Measurements from ENCODE around the gene DHRSX. TPM values are rescaled to one million over a fixed set of nuclear protein-coding genes. Genes with fewer than 3 reads are reported as not detected.

Gene DHRSX
- polyA plus RNA-seq, 2 of the 4 experiments (the other 2 are of a cell fraction), result 32.1 to 56.3 TPM

DNA sequence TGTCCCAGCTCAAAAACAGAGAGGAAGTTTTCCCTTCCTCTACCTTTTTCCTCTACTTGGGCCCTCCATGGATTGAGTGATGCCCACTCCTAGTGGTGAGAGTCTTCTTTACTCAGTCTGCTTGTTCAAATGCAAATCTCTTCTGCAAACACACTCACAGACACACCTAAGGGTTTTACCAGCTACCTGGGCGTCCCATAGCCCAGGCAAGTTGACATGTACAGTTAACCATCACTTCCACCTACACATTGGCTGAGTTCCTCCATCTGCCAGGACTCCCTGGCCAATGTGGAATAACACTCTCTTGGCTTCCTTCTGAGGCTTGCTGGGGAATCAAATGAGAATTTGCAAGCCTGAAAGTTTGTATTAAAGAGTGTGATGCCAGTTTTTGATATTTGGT, 45.7 kb upstream of the DHRSX start:
- TF ChIP-seq, protein P1, sequence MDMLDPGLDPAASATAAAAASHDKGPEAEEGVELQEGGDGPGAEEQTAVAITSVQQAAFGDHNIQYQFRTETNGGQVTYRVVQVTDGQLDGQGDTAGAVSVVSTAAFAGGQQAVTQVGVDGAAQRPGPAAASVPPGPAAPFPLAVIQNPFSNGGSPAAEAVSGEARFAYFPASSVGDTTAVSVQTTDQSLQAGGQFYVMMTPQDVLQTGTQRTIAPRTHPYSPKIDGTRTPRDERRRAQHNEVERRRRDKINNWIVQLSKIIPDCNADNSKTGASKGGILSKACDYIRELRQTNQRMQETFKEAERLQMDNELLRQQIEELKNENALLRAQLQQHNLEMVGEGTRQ (IDR thresholded peaks at IDR 0.05), result no peak
- TF ChIP-seq, protein P2, sequence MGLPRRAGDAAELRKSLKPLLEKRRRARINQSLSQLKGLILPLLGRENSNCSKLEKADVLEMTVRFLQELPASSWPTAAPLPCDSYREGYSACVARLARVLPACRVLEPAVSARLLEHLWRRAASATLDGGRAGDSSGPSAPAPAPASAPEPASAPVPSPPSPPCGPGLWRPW (IDR thresholded peaks at IDR 0.05), result no peak
- Histone ChIP-seq H3K9me3 (peaks cover 22% of the 10 kb centered on the region; the same call in 2 of the 3 replicates), H3K4me3 (no peak overlapping the region), H3K27ac (no peak overlapping the region), H3K4me2 (no peak overlapping the region), H3K4me1 (no peaks in the 10 kb centered on the region; the same call in 2 of the 3 replicates)
- DNase-seq (ENCODE audit: low read depth in 1 of 2, low spot score in 1 of 2) (no peak), ATAC-seq (no peak), FAIRE-seq (no peak)
- 19% methylated on average over 1 of the region's 1 CpG for WGBS (ENCODE audit: missing lambda C conversion rate)
- ChIA-PET CTCF (no interaction called here), POLR2A (no interaction called here)

DNA sequence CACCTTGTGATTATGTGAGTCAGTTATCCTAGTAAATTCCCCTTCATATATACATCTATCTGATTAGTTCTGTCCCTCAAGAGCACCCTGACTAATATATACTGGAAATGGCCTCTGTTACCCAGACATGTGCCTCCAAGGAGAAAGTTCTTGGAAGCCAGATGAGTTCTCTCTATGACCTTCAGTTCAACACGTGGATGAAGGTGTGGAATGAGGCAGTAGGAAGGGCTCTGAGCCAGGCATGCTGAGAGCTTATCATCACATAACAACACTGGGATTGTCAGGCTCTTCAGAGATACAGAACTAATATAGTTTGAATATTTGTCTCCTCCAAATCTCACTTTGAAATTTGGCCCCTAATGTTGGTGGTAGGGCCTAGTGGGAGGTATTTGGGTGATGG, 44.4 kb upstream of the DHRSX start:
- H3K4me2 ChIP-seq, result no peak overlapping the region
- H3K4me1 ChIP-seq, result no peaks in the 10 kb centered on the region
- H3K27ac ChIP-seq, result no peak overlapping the region
- no peak for FAIRE-seq
- ChIA-PET CTCF (no interaction called here), POLR2A (no interaction called here)
- no peak for ATAC-seq
- H3K9me3 ChIP-seq, result peaks cover 22% of the 10 kb centered on the region; the same call in 2 of the 3 replicates
- no peak overlapping the region for H3K4me3 ChIP-seq
- DNase-seq (ENCODE audit: low read depth in 1 of 2, low spot score in 1 of 2), result no peak
- TF ChIP-seq FOSB (CRISPR knock-in tag; IDR thresholded peaks at IDR 0.05) (no peak), SREBF2 (IDR thresholded peaks at IDR 0.05) (no peak), FOXS1 (CRISPR knock-in tag; IDR thresholded peaks at IDR 0.05) (no peak), BHLHE40 (IDR thresholded peaks at IDR 0.05; ENCODE audit: low read depth, low read length) (no peak)
- TF ChIP-seq, protein P1 (IDR thresholded peaks at IDR 0.05), result no peak
- TF ChIP-seq, protein P3, sequence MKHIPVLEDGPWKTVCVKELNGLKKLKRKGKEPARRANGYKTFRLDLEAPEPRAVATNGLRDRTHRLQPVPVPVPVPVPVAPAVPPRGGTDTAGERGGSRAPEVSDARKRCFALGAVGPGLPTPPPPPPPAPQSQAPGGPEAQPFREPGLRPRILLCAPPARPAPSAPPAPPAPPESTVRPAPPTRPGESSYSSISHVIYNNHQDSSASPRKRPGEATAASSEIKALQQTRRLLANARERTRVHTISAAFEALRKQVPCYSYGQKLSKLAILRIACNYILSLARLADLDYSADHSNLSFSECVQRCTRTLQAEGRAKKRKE (CRISPR knock-in tag; IDR thresholded peaks at IDR 0.05; ENCODE audit: low read depth), result no peak
- TF ChIP-seq, protein P4, sequence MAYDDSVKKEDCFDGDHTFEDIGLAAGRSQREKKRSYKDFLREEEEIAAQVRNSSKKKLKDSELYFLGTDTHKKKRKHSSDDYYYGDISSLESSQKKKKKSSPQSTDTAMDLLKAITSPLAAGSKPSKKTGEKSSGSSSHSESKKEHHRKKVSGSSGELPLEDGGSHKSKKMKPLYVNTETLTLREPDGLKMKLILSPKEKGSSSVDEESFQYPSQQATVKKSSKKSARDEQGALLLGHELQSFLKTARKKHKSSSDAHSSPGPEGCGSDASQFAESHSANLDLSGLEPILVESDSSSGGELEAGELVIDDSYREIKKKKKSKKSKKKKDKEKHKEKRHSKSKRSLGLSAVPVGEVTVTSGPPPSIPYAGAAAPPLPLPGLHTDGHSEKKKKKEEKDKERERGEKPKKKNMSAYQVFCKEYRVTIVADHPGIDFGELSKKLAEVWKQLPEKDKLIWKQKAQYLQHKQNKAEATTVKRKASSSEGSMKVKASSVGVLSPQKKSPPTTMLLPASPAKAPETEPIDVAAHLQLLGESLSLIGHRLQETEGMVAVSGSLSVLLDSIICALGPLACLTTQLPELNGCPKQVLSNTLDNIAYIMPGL (CRISPR knock-in tag; IDR thresholded peaks at IDR 0.05; ENCODE audit: borderline replicate concordance), result no peak
- 0% methylated on average over 1 of the region's 1 CpG for WGBS (ENCODE audit: missing lambda C conversion rate)

DNA sequence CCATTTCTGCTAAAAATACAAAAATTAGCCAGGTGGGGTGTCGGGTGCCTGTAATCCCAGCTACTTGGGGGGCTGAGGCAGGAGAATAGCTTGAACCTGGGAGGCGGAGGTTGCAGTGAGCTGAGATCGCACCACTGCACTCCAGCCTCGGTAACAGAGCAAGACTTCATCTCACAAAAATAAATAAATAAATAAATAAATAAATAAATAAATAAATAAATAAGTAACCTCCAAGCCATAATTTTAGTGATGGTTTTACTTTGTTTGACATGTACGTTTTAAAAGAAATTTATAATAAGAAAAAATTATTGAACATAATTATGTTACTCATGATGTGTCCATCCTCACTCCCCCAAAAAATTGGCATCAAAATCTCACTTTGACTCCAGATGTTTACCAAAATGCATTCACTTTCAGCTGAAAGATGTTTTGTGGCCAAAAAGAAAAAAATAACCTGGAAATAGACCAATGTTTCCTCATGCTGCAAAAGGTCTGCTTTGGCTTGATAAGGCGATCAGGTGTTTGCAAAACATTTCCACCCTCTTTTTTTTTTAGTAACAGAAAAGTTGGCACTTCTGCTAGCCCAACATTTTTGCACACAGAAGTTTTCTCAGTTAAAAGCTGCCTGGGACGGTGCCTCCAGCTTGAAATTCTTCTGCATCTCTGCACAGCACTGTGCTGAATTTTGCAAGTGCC, 42.2 kb upstream of the DHRSX start:
- Histone ChIP-seq H3K27ac (no peak overlapping the region), H3K4me2 (no peak overlapping the region), H3K4me3 (no peak overlapping the region), H3K9me3 (peaks cover 22% of the 10 kb centered on the region; the same call in 2 of the 3 replicates), H3K4me1 (no peaks in the 10 kb centered on the region)
- DNase-seq (ENCODE audit: low read depth in 1 of 2, low spot score in 1 of 2), result no peak
- no peak for FAIRE-seq
- ChIA-PET POLR2A (no interaction called here), CTCF (no interaction called here)
- TF ChIP-seq ZC3H11A (IDR thresholded peaks at IDR 0.05) (peak; percentile 47), RARB (CRISPR knock-in tag; IDR thresholded peaks at IDR 0.05) (no peak), HOXB13 (CRISPR knock-in tag; IDR thresholded peaks at IDR 0.05; ENCODE audit: low read depth) (no peak)
- TF ChIP-seq, protein P5, sequence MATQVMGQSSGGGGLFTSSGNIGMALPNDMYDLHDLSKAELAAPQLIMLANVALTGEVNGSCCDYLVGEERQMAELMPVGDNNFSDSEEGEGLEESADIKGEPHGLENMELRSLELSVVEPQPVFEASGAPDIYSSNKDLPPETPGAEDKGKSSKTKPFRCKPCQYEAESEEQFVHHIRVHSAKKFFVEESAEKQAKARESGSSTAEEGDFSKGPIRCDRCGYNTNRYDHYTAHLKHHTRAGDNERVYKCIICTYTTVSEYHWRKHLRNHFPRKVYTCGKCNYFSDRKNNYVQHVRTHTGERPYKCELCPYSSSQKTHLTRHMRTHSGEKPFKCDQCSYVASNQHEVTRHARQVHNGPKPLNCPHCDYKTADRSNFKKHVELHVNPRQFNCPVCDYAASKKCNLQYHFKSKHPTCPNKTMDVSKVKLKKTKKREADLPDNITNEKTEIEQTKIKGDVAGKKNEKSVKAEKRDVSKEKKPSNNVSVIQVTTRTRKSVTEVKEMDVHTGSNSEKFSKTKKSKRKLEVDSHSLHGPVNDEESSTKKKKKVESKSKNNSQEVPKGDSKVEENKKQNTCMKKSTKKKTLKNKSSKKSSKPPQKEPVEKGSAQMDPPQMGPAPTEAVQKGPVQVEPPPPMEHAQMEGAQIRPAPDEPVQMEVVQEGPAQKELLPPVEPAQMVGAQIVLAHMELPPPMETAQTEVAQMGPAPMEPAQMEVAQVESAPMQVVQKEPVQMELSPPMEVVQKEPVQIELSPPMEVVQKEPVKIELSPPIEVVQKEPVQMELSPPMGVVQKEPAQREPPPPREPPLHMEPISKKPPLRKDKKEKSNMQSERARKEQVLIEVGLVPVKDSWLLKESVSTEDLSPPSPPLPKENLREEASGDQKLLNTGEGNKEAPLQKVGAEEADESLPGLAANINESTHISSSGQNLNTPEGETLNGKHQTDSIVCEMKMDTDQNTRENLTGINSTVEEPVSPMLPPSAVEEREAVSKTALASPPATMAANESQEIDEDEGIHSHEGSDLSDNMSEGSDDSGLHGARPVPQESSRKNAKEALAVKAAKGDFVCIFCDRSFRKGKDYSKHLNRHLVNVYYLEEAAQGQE (IDR thresholded peaks at IDR 0.05), result no peak
- ATAC-seq, result no peak
- 74% methylated on average over 7 of the region's 7 CpGs for WGBS (ENCODE audit: missing lambda C conversion rate)

All from A549 (cell line).